Glutamatergic neuron (in vitro differentiated cells): Measurements from ENCODE around the gene WNT7B. TPM values are rescaled to one million over a fixed set of nuclear protein-coding genes. Genes with fewer than 3 reads are reported as not detected.

Source experiments
- DNase-seq: peaks from one replicate; pipeline ENCODE4 v3.0.0; 2022
- H3K27ac Mint-ChIP-seq: one replicate; pipeline ENCODE4 v1.8.0; 2020; ENCODE audit warnings: mild to moderate bottlenecking, mixed read lengths, inconsistent platforms; ENCODE audit not compliant: unreplicated experiment
- H3K27me3 Mint-ChIP-seq: one replicate; pipeline ENCODE4 v1.8.0; 2020; ENCODE audit warnings: mild to moderate bottlenecking, moderate library complexity, mixed read lengths, inconsistent platforms; ENCODE audit not compliant: unreplicated experiment
- H3K36me3 Mint-ChIP-seq: one replicate; pipeline ENCODE4 v1.8.0; 2020; ENCODE audit warnings: mild to moderate bottlenecking, mixed read lengths, inconsistent platforms; ENCODE audit not compliant: unreplicated experiment
- H3K4me1 Mint-ChIP-seq: one replicate; pipeline ENCODE4 v1.8.0; 2020; ENCODE audit warnings: mild to moderate bottlenecking, low read depth, mixed read lengths, inconsistent platforms; ENCODE audit not compliant: unreplicated experiment
- H3K4me3 Mint-ChIP-seq: one replicate; pipeline ENCODE4 v1.8.0; 2020; ENCODE audit warnings: mild to moderate bottlenecking, mixed read lengths, inconsistent platforms; ENCODE audit not compliant: unreplicated experiment
- H3K9me3 Mint-ChIP-seq: one replicate; pipeline ENCODE4 v1.8.0; 2020; ENCODE audit warnings: mild to moderate bottlenecking, moderate library complexity, mixed read lengths, inconsistent platforms; ENCODE audit not compliant: unreplicated experiment
- total RNA-seq: library from RNA; stranded (reverse); fragmentation: NEBNext Ultra II Directional; extraction: Animal tissue kit (Norgen Biotek cat#: 25700); gene quantifications from one replicate; pipeline ENCODE4 v1.2.1, GENCODE V29; 2021; ENCODE audit not compliant: unreplicated experiment
- TF ChIP-seq, protein P1 (sequence below): fragments of 200-600 bp; sonication (generic); IDR thresholded peaks from one replicate; pipeline ENCODE4 v1.5.0; 2021; ENCODE audit not compliant: partially characterized antibody, unreplicated experiment

WNT7B gene
- total RNA-seq, 1 donor from 2014 or later: 0.37 TPM

DNA sequence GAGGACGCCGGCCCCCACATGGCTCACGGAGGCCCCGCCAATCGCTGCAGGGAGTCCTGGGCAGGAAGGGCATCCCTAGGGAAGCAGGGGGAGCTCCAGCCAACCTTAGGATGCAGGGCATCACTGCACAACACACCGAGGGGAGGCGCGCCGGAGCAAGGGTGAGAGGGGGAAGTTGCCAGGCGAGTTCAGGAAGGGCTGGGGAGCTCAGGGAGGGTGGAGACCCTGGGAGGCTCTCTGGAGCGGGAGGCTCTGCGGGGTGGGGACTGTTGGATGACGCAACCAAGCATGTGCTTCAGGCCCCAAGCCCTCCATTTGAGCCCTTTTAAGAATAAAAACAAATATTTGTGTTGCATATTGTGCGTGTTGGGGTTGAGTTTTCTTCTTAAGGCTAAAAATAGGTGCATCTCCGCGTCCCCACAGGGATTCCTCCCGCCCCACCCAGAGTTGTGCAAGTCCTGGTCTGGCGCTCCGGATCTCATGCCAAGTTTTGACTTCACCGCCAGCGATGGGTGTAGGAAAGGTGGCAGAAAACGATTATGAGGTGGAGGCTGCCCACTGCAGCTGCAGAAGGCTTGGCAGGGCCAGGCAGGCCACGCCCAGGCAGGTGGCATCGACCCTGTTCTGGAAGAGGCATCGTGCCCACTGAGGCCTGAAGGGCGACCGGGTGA is 65.2 kb downstream of the WNT7B start:
- DNase-seq: no peak
- H3K36me3 Mint-ChIP-seq: no peaks in the 10 kb centered on the region
- peaks cover 6% of the 10 kb centered on the region for H3K9me3 Mint-ChIP-seq
- no peak overlapping the region for H3K27ac Mint-ChIP-seq
- TF ChIP-seq, protein P1, sequence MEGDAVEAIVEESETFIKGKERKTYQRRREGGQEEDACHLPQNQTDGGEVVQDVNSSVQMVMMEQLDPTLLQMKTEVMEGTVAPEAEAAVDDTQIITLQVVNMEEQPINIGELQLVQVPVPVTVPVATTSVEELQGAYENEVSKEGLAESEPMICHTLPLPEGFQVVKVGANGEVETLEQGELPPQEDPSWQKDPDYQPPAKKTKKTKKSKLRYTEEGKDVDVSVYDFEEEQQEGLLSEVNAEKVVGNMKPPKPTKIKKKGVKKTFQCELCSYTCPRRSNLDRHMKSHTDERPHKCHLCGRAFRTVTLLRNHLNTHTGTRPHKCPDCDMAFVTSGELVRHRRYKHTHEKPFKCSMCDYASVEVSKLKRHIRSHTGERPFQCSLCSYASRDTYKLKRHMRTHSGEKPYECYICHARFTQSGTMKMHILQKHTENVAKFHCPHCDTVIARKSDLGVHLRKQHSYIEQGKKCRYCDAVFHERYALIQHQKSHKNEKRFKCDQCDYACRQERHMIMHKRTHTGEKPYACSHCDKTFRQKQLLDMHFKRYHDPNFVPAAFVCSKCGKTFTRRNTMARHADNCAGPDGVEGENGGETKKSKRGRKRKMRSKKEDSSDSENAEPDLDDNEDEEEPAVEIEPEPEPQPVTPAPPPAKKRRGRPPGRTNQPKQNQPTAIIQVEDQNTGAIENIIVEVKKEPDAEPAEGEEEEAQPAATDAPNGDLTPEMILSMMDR: no peak
- H3K4me3 Mint-ChIP-seq: no peak overlapping the region
- peaks cover 9% of the 10 kb centered on the region for H3K27me3 Mint-ChIP-seq
- H3K4me1 Mint-ChIP-seq: no peaks in the 10 kb centered on the region

DNA sequence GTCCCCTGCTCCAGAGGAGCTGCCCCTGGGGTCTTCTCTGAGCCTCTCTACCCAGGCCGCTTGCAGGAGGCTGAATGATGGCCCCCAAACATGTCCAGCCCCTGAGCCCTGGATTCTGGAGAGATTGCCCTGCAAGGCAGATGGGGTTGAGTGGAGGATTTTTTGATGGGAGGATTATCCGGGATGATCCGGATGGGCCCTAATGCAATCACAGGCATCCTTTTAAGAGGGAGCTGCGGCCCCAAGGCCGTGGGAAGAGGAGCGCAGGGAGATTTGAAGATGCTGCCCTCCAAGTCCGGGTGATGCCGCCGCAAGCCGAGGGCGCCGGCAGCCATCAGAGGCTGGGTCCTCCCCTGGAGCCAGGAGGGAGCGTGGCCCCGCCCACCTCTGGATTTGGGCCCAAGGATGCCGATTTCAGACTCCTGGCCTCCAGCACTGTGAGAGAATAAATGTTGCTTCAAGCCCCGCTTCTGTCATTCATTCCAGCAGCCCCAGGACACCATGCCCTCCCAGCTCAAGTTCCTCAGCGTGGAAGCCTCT is 66.0 kb downstream of the WNT7B start:
- H3K4me3 Mint-ChIP-seq: no peak overlapping the region
- H3K27me3 Mint-ChIP-seq: peaks cover 11% of the 10 kb centered on the region
- peaks cover 6% of the 10 kb centered on the region for H3K9me3 Mint-ChIP-seq
- TF ChIP-seq, protein P1: no peak
- no peak overlapping the region for H3K27ac Mint-ChIP-seq
- no peaks in the 10 kb centered on the region for H3K4me1 Mint-ChIP-seq
- no peak for DNase-seq
- H3K36me3 Mint-ChIP-seq: no peaks in the 10 kb centered on the region

DNA sequence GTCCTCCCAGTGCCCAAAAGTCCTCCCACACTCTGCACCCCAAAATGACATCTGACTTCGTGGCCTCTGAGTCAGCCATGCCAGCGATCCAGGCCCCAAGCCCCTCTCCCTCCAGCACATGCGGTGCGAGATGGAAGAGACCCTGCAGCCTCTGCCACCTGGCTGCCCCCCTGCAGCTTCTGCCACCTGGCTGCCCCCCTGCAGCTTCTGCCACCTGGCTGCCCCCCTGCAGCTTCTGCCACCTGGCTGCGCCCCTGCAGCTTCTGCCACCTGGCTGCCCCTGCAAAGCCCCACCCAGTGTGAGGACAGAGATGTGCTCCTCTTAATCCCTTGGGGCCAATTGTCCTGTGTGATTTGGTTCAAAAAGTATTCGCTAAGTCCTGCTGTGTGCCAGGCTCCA is 68.0 kb downstream of the WNT7B start:
- no peak overlapping the region for H3K27ac Mint-ChIP-seq
- H3K36me3 Mint-ChIP-seq: no peaks in the 10 kb centered on the region
- H3K4me1 Mint-ChIP-seq: peaks cover 3% of the 10 kb centered on the region
- TF ChIP-seq, protein P1: no peak
- H3K27me3 Mint-ChIP-seq: peaks cover 10% of the 10 kb centered on the region
- peaks cover 3% of the 10 kb centered on the region for H3K9me3 Mint-ChIP-seq
- no peak overlapping the region for H3K4me3 Mint-ChIP-seq
- DNase-seq: no peak

DNA sequence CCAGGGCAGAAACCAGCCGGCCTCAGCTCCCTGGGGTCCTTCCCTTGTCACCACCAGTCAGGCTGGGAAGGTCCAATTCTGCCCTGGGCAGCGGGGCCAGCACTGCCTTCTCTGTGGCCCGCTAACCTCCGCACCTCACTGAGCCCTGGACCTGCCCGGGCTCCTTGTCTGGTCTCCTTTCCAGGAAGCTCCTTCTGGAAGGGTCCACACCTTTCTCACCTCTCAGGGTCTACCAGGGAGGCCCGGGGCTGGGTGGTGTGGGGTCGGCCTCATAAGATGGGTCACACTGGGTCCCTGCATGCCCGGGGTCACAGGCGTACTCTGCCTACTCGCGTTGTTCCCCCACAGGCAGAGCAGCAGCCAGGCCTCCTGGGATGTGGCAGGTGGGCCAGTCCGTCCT is 69.0 kb downstream of the WNT7B start:
- Mint-ChIP-seq H3K36me3 (no peaks in the 10 kb centered on the region), H3K4me1 (peaks cover 3% of the 10 kb centered on the region), H3K27ac (no peak overlapping the region), H3K27me3 (peaks cover 9% of the 10 kb centered on the region), H3K9me3 (peaks cover 3% of the 10 kb centered on the region), H3K4me3 (no peak overlapping the region)
- DNase-seq: no peak
- TF ChIP-seq, protein P1: no peak

DNA sequence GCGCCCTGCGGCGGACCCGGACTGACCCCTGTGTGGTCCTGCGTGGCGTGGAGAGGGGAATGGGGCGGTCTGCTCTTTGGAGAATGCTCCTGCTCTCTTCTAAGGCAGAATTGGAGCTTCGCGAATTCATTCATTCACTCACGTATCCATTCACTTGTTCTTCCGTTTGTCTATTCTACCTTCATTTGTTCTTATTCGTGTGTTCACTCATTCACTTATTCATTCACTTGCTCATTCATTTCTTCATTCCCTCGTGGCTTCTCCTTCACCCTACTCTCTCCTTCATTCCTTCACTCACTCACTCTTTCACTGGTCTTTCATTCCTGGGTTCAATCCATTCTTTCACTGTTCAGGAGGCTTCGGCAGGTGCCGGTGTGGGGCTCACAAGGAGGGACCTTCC is 69.6 kb downstream of the WNT7B start:
- H3K27ac Mint-ChIP-seq: no peak overlapping the region

More for the DNA sequence above, 69.6 kb downstream of the WNT7B start:
- TF ChIP-seq, protein P1: no peak
- no peak for DNase-seq
- no peak overlapping the region for H3K4me3 Mint-ChIP-seq
- H3K36me3 Mint-ChIP-seq: no peaks in the 10 kb centered on the region
- H3K4me1 Mint-ChIP-seq: peaks cover 3% of the 10 kb centered on the region
- H3K27me3 Mint-ChIP-seq: peaks cover 9% of the 10 kb centered on the region
- H3K9me3 Mint-ChIP-seq: peaks cover 3% of the 10 kb centered on the region
